MM.1S (cell line): ENCODE results near the gene RARB.

Source experiments
- DNase-seq: peaks from one replicate; pipeline ENCODE4 v3.0.0-alpha.2; 2015
- H2AFZ ChIP-seq: fragments of 300-600 bp; sonication (generic); 2 replicates; pipeline ENCODE4 v1.6.0; 2016; ENCODE audit warnings: antibody characterized with exemption, low read length
- H3F3A ChIP-seq: fragments of 300-600 bp; sonication (generic); 2 replicates; pipeline ENCODE4 v1.6.1; 2016; ENCODE audit warnings: mild to moderate bottlenecking, antibody characterized with exemption, low read length, moderate library complexity, mixed read lengths; ENCODE audit not compliant: insufficient read depth
- H3K27ac ChIP-seq: fragments of 300-600 bp; sonication (generic); 2 replicates; pipeline ENCODE4 v1.5.1; 2016; ENCODE audit warnings: mild to moderate bottlenecking, low read length
- H3K27me3 ChIP-seq: fragments of 300-600 bp; sonication (generic); replicated peaks from 2 replicates; pipeline ENCODE4 v1.6.0; 2016; ENCODE audit warnings: low read length; ENCODE audit not compliant: insufficient read depth
- H3K36me3 ChIP-seq: fragments of 300-600 bp; sonication (generic); replicated peaks from 2 replicates; pipeline ENCODE4 v1.6.1; 2016; ENCODE audit warnings: mild to moderate bottlenecking, low read length, mixed read lengths; ENCODE audit not compliant: insufficient read depth
- H3K4me1 ChIP-seq: fragments of 300-600 bp; sonication (generic); 2 replicates; pipeline ENCODE4 v1.6.1; 2016; ENCODE audit warnings: low read length, mixed read lengths
- H3K4me2 ChIP-seq: fragments of 300-600 bp; sonication (generic); 2 replicates; pipeline ENCODE4 v1.6.0; 2016; ENCODE audit warnings: low read depth, low read length
- H3K4me3 ChIP-seq: fragments of 300-600 bp; sonication (generic); 2 replicates; pipeline ENCODE4 v1.5.1; 2016; ENCODE audit warnings: low read length, mixed read lengths
- H3K79me2 ChIP-seq: fragments of 300-600 bp; sonication (generic); 2 replicates; pipeline ENCODE4 v1.6.1; 2016; ENCODE audit warnings: mixed run types, low read length, mixed read lengths
- H3K9ac ChIP-seq: fragments of 300-600 bp; sonication (generic); 2 replicates; pipeline ENCODE4 v1.6.1; 2016; ENCODE audit warnings: low read length, mixed read lengths
- H3K9me2 ChIP-seq: fragments of 300-600 bp; sonication (generic); replicated peaks from 2 replicates; pipeline ENCODE4 v1.6.1; 2016; ENCODE audit warnings: mild to moderate bottlenecking, low read length, mixed read lengths; ENCODE audit not compliant: insufficient read depth
- H3K9me3 ChIP-seq: fragments of 300-600 bp; sonication (generic); replicated peaks from 2 replicates; pipeline ENCODE4 v1.6.1; 2016; ENCODE audit warnings: mild to moderate bottlenecking, low read length, mixed read lengths; ENCODE audit not compliant: insufficient read depth
- H4K20me1 ChIP-seq: fragments of 300-600 bp; sonication (generic); 2 replicates; pipeline ENCODE4 v1.6.1; 2016; ENCODE audit warnings: mild to moderate bottlenecking, low read length, moderate library complexity, mixed read lengths; ENCODE audit not compliant: insufficient read depth
- EZH2 ChIP-seq: fragments of 300-600 bp; sonication (generic); optimal IDR thresholded peaks from 2 replicates; pipeline ENCODE3; 2017; ENCODE audit warnings: low read depth, mild to moderate bottlenecking, antibody characterized with exemption, low read length, mixed read lengths
- EZH2phosphoT487 ChIP-seq: fragments of 300-600 bp; sonication (generic); IDR thresholded peaks from 2 replicates; pipeline ENCODE4 v1.6.1; 2018; ENCODE audit warnings: antibody characterized with exemption, low read length
- TF ChIP-seq, protein P1 (sequence below): fragments of 300-600 bp; sonication (generic); IDR thresholded peaks from 2 replicates; pipeline ENCODE4 v1.5.1; 2016; ENCODE audit warnings: antibody characterized with exemption, low read length, mixed read lengths

Gene RARB

DNA sequence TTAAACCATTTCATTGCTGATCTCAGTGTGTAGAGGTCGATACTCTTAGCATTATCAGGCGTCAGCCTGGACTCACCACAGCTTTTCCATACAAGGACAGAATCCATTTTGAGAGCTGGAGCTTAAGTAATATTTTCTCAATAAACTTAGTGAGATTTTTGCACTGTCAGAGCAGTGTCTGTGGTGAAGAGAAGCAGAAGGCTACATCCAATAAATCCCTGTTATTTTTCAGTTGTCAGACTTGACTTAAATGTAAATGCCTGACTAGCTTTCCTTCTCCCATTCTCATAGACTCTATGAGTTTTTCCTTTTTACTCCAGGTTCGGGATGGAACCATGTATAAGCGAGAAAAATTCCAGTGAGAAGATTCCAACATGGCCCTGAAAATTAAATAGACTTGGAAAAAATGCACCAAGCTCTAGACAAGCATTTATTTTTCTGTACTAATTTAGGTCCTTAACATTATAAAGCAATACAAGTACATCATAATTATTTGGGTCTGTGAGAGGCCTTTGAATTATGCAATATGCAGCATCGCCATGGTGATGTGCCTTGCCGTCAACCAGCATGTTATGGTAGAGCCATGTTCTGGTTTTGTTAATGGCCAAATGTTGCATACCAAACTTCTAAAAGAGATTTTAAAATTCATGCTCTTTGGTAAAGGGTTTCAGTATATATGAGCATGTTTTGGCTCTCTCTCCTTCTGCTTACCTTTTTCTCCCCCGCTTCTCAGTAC lies 62.0 kb downstream of the RARB start:
- Histone ChIP-seq H3K79me2 (no peaks in the 10 kb centered on the region), H3K36me3 (no peaks in the 10 kb centered on the region), H3K9me3 (no peaks in the 10 kb centered on the region), H2AFZ (no peak overlapping the region), H3K4me3 (no peak overlapping the region), H3F3A (no peaks in the 10 kb centered on the region), H3K27me3 (no peaks in the 10 kb centered on the region), H3K9ac (no peak overlapping the region), H3K4me2 (no peak overlapping the region), H3K9me2 (no peaks in the 10 kb centered on the region), H4K20me1 (no peaks in the 10 kb centered on the region), H3K4me1 (no peaks in the 10 kb centered on the region), H3K27ac (no peak overlapping the region)
- TF ChIP-seq EZH2phosphoT487 (no peak), EZH2 (no peak)
- TF ChIP-seq, protein P1, sequence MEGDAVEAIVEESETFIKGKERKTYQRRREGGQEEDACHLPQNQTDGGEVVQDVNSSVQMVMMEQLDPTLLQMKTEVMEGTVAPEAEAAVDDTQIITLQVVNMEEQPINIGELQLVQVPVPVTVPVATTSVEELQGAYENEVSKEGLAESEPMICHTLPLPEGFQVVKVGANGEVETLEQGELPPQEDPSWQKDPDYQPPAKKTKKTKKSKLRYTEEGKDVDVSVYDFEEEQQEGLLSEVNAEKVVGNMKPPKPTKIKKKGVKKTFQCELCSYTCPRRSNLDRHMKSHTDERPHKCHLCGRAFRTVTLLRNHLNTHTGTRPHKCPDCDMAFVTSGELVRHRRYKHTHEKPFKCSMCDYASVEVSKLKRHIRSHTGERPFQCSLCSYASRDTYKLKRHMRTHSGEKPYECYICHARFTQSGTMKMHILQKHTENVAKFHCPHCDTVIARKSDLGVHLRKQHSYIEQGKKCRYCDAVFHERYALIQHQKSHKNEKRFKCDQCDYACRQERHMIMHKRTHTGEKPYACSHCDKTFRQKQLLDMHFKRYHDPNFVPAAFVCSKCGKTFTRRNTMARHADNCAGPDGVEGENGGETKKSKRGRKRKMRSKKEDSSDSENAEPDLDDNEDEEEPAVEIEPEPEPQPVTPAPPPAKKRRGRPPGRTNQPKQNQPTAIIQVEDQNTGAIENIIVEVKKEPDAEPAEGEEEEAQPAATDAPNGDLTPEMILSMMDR: no peak
- DNase-seq: no peak

GRCh38 chr3:25493246-25493645 lies 65.2 kb downstream of the RARB start:
- TF ChIP-seq EZH2 (no peak), EZH2phosphoT487 (no peak)
- TF ChIP-seq, protein P1: no peak
- no peaks in the 10 kb centered on the region for H3K27me3 ChIP-seq
- H3K79me2 ChIP-seq: no peaks in the 10 kb centered on the region
- H3K4me3 ChIP-seq: no peak overlapping the region
- no peaks in the 10 kb centered on the region for H3F3A ChIP-seq
- no peaks in the 10 kb centered on the region for H3K36me3 ChIP-seq
- H3K4me1 ChIP-seq: no peaks in the 10 kb centered on the region
- no peak overlapping the region for H3K27ac ChIP-seq
- H2AFZ ChIP-seq: no peak overlapping the region
- H3K9me2 ChIP-seq: no peaks in the 10 kb centered on the region
- no peaks in the 10 kb centered on the region for H3K9me3 ChIP-seq
- H4K20me1 ChIP-seq: no peaks in the 10 kb centered on the region
- no peak overlapping the region for H3K4me2 ChIP-seq
- H3K9ac ChIP-seq: no peak overlapping the region
- no peak for DNase-seq

DNA sequence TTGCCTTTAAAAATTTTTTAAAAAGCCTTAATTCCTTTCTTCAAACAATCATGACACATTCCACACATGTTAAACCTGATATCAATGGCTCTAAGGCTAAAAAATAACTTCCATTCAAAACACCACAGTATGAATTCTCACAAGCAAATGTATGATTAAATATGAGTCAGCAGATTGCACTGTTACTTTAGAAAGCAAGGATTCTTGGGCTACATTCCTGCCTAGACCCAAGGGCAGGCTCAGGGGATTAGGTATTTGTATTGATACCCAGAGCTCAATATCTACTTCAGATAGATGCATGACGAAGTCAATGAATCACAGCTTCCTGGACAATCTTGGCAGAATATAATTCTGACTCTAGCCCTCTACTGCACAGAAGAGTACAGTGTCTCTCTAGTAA lies 65.7 kb downstream of the RARB start:
- Histone ChIP-seq H3K4me3 (no peak overlapping the region), H3K9ac (no peak overlapping the region), H3F3A (no peaks in the 10 kb centered on the region), H2AFZ (no peak overlapping the region), H3K4me2 (no peak overlapping the region), H3K27me3 (no peaks in the 10 kb centered on the region), H3K9me3 (no peaks in the 10 kb centered on the region), H3K4me1 (no peaks in the 10 kb centered on the region), H3K36me3 (no peaks in the 10 kb centered on the region), H4K20me1 (no peaks in the 10 kb centered on the region), H3K9me2 (no peaks in the 10 kb centered on the region), H3K79me2 (no peaks in the 10 kb centered on the region), H3K27ac (no peak overlapping the region)
- DNase-seq: no peak
- TF ChIP-seq, protein P1: no peak
- no peak for TF ChIP-seq EZH2
- TF ChIP-seq EZH2phosphoT487: no peak
